ENCODE results near the gene GLE1.
"Not testable (repeated sequence)": the region's sequence is repeated elsewhere in the genome, so short reads cannot be mapped to it uniquely, and the experiment has no call there.

The GLE1 gene

GRCh38 chr9:128568470-128569078, 64.1 kb downstream of the GLE1 start:
- Histone ChIP-seq H3K9me3 (ENCODE audit: control insufficient read depth, insufficient read depth, low read length) (no peaks in the 10 kb centered on the region), H3K4me1 (ENCODE audit: control insufficient read depth, insufficient read depth, low read length) (no peaks in the 10 kb centered on the region), H3K27me3 (ENCODE audit: control insufficient read depth, insufficient read depth, low read length) (no peaks in the 10 kb centered on the region), H3K27ac (ENCODE audit: low read depth, low read length) (no peak overlapping the region), H3K4me3 (ENCODE audit: low read depth, low read length) (no peak overlapping the region), H3K9ac (ENCODE audit: low read depth, low read length) (no peak overlapping the region), H3K36me3 (ENCODE audit: control insufficient read depth, insufficient read depth, low read length) (peaks cover 57% of the 10 kb centered on the region)

DNA sequence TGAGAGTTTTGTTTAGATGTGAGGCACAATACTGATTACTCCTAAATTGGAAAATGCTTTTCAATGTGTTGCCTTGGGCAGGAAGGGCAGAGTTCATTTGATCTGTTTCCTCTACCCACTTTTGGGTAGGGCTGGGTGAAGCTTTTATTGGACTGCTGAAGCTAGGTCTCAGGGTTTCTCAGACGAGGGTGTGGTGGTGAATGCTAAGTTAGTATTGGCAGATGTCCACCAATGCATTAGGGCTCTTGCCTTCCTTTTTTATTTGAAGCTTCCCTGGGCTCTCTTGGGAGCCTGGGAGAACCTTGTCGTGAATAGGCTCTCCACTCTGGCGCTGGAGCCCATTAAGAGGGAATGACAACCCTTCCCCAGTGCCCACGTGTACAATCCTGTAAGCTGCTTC, 71.0 kb downstream of the GLE1 start:
- Histone ChIP-seq H3K9ac (ENCODE audit: low read depth, low read length) (no peak overlapping the region), H3K9me3 (ENCODE audit: control insufficient read depth, insufficient read depth, low read length) (no peaks in the 10 kb centered on the region), H3K27me3 (ENCODE audit: control insufficient read depth, insufficient read depth, low read length) (no peaks in the 10 kb centered on the region), H3K36me3 (ENCODE audit: control insufficient read depth, insufficient read depth, low read length) (peaks cover 82% of the 10 kb centered on the region), H3K27ac (ENCODE audit: low read depth, low read length) (no peak overlapping the region), H3K4me3 (ENCODE audit: low read depth, low read length) (no peak overlapping the region), H3K4me1 (ENCODE audit: control insufficient read depth, insufficient read depth, low read length) (no peaks in the 10 kb centered on the region)

GRCh38 chr9:128575916-128576315, 71.4 kb downstream of the GLE1 start:
- H3K36me3 ChIP-seq (ENCODE audit: control insufficient read depth, insufficient read depth, low read length): peaks cover 87% of the 10 kb centered on the region
- no peaks in the 10 kb centered on the region for H3K4me1 ChIP-seq (ENCODE audit: control insufficient read depth, insufficient read depth, low read length)
- H3K27ac ChIP-seq (ENCODE audit: low read depth, low read length): no peak overlapping the region
- H3K4me3 ChIP-seq (ENCODE audit: low read depth, low read length): no peak overlapping the region
- H3K9me3 ChIP-seq (ENCODE audit: control insufficient read depth, insufficient read depth, low read length): no peaks in the 10 kb centered on the region
- H3K27me3 ChIP-seq (ENCODE audit: control insufficient read depth, insufficient read depth, low read length): no peaks in the 10 kb centered on the region
- H3K9ac ChIP-seq (ENCODE audit: low read depth, low read length): no peak overlapping the region

- Histone ChIP-seq H3K27ac (ENCODE audit: low read depth, low read length) (no peak overlapping the region), H3K4me1 (ENCODE audit: control insufficient read depth, insufficient read depth, low read length) (no peaks in the 10 kb centered on the region), H3K36me3 (ENCODE audit: control insufficient read depth, insufficient read depth, low read length) (peaks cover 92% of the 10 kb centered on the region), H3K4me3 (ENCODE audit: low read depth, low read length) (no peak overlapping the region), H3K9ac (ENCODE audit: low read depth, low read length) (no peak overlapping the region), H3K9me3 (ENCODE audit: control insufficient read depth, insufficient read depth, low read length) (no peaks in the 10 kb centered on the region), H3K27me3 (ENCODE audit: control insufficient read depth, insufficient read depth, low read length) (no peaks in the 10 kb centered on the region)
Observed at GRCh38 chr9:128577206-128577605, 72.7 kb downstream of the GLE1 start.

GRCh38 chr9:128579194-128579593, 74.7 kb downstream of the GLE1 start:
- no peaks in the 10 kb centered on the region for H3K27me3 ChIP-seq (ENCODE audit: control insufficient read depth, insufficient read depth, low read length)
- H3K27ac ChIP-seq (ENCODE audit: low read depth, low read length): no peak overlapping the region
- H3K36me3 ChIP-seq (ENCODE audit: control insufficient read depth, insufficient read depth, low read length): peaks cover 99% of the 10 kb centered on the region

GRCh38 chr9:128580731-128581130, 76.2 kb downstream of the GLE1 start:
- Histone ChIP-seq H3K9me3 (ENCODE audit: control insufficient read depth, insufficient read depth, low read length) (no peaks in the 10 kb centered on the region), H3K9ac (ENCODE audit: low read depth, low read length) (no peak overlapping the region), H3K27ac (ENCODE audit: low read depth, low read length) (no peak overlapping the region), H3K4me3 (ENCODE audit: low read depth, low read length) (no peak overlapping the region), H3K4me1 (ENCODE audit: control insufficient read depth, insufficient read depth, low read length) (no peaks in the 10 kb centered on the region), H3K36me3 (ENCODE audit: control insufficient read depth, insufficient read depth, low read length) (peaks cover 99% of the 10 kb centered on the region), H3K27me3 (ENCODE audit: control insufficient read depth, insufficient read depth, low read length) (no peaks in the 10 kb centered on the region)

More at GRCh38 chr9:128579194-128579593, 74.7 kb downstream of the GLE1 start:
- Histone ChIP-seq H3K9ac (ENCODE audit: low read depth, low read length) (no peak overlapping the region), H3K4me1 (ENCODE audit: control insufficient read depth, insufficient read depth, low read length) (no peaks in the 10 kb centered on the region), H3K9me3 (ENCODE audit: control insufficient read depth, insufficient read depth, low read length) (no peaks in the 10 kb centered on the region), H3K4me3 (ENCODE audit: low read depth, low read length) (no peak overlapping the region)

DNA sequence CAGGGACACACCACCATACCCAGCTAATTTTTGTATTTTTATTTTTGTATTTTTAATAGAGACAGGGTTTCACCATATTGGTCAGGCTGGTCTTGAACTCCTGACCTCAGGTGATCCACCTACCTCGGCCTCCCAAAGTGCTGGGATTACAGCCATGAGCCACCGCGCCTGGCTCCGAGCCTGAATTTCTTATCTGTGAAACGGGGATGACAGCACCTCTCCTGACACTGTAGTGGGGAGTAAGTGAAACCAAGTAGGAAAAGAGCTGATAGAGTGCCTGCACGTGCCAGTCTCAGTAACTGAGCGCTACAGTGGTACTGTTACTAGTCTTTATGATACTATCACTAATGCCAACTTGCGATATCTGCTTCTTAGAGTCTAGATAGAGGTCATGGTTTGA, 80.6 kb downstream of the GLE1 start:
- H3K4me1 ChIP-seq (ENCODE audit: control insufficient read depth, insufficient read depth, low read length); H3K27ac ChIP-seq (ENCODE audit: low read depth, low read length): not testable (repeated sequence)
- H3K36me3 ChIP-seq (ENCODE audit: control insufficient read depth, insufficient read depth, low read length): peaks cover 93% of the 10 kb centered on the region

GRCh38 chr9:128586934-128587333, 82.4 kb downstream of the GLE1 start:
- not testable (repeated sequence) for H3K4me3 ChIP-seq (ENCODE audit: low read depth, low read length); H3K27ac ChIP-seq (ENCODE audit: low read depth, low read length); H3K4me1 ChIP-seq (ENCODE audit: control insufficient read depth, insufficient read depth, low read length); H3K27me3 ChIP-seq (ENCODE audit: control insufficient read depth, insufficient read depth, low read length); H3K9ac ChIP-seq (ENCODE audit: low read depth, low read length); H3K9me3 ChIP-seq (ENCODE audit: control insufficient read depth, insufficient read depth, low read length)
- H3K36me3 ChIP-seq (ENCODE audit: control insufficient read depth, insufficient read depth, low read length): peaks cover 90% of the 10 kb centered on the region

More for the DNA sequence above, 80.6 kb downstream of the GLE1 start:
- H3K9ac ChIP-seq (ENCODE audit: low read depth, low read length); H3K4me3 ChIP-seq (ENCODE audit: low read depth, low read length); H3K9me3 ChIP-seq (ENCODE audit: control insufficient read depth, insufficient read depth, low read length); H3K27me3 ChIP-seq (ENCODE audit: control insufficient read depth, insufficient read depth, low read length): not testable (repeated sequence)

DNA sequence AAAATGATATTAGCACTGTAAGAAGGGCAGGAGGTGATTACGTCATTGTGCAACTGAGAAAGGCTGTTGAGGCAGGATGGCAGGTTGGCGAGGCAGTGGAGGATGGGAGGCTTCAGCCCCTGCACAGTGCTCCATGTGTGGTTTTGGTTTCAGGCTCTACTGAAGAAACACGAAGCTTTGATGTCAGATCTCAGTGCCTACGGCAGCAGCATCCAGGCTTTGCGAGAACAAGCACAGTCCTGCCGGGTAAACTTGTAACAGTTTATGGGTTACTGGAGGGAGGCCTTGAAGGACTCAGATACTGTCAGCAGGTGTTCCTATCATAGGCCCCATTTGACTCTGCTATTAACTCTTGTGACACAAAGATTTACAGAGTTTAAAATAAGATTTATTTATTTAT, 82.9 kb downstream of the GLE1 start:
- no peak overlapping the region for H3K9ac ChIP-seq (ENCODE audit: low read depth, low read length)
- H3K9me3 ChIP-seq (ENCODE audit: control insufficient read depth, insufficient read depth, low read length): no peaks in the 10 kb centered on the region
- H3K27ac ChIP-seq (ENCODE audit: low read depth, low read length): no peak overlapping the region
- H3K4me1 ChIP-seq (ENCODE audit: control insufficient read depth, insufficient read depth, low read length): no peaks in the 10 kb centered on the region
- no peaks in the 10 kb centered on the region for H3K27me3 ChIP-seq (ENCODE audit: control insufficient read depth, insufficient read depth, low read length)
- peaks cover 88% of the 10 kb centered on the region for H3K36me3 ChIP-seq (ENCODE audit: control insufficient read depth, insufficient read depth, low read length)
- H3K4me3 ChIP-seq (ENCODE audit: low read depth, low read length): no peak overlapping the region

- no peak overlapping the region for H3K4me3 ChIP-seq (ENCODE audit: low read depth, low read length)
- H3K27me3 ChIP-seq (ENCODE audit: control insufficient read depth, insufficient read depth, low read length): no peaks in the 10 kb centered on the region
- peaks cover 88% of the 10 kb centered on the region for H3K36me3 ChIP-seq (ENCODE audit: control insufficient read depth, insufficient read depth, low read length)
- H3K9me3 ChIP-seq (ENCODE audit: control insufficient read depth, insufficient read depth, low read length): no peaks in the 10 kb centered on the region
- no peak overlapping the region for H3K9ac ChIP-seq (ENCODE audit: low read depth, low read length)
- H3K4me1 ChIP-seq (ENCODE audit: control insufficient read depth, insufficient read depth, low read length): no peaks in the 10 kb centered on the region
- H3K27ac ChIP-seq (ENCODE audit: low read depth, low read length): no peak overlapping the region
Observed at GRCh38 chr9:128588581-128589233, 84.2 kb downstream of the GLE1 start.

Measured in HUES48 (cell line).